GM12891 (cell line): ENCODE measurements around the gene ANXA6.
A peak's percentile ranks its signal among the peaks of the same experiment; 100 is the strongest.

ENCODE experiments used
- POLR2A ChIP-seq: IDR thresholded peaks from 2 replicates; pipeline ENCODE4 v1.6.1; 2011; ENCODE audit warnings: low read depth, low read length, control low read depth
- POLR2AphosphoS5 ChIP-seq: IDR thresholded peaks from 2 replicates; pipeline ENCODE4 v1.6.1; 2011; ENCODE audit warnings: low read depth, low read length, control low read depth
- TAF1 ChIP-seq: IDR thresholded peaks from 2 replicates; pipeline ENCODE4 v1.6.1; 2011; ENCODE audit warnings: low read depth, low read length, control low read depth

- TF ChIP-seq POLR2AphosphoS5, result 0 out of 2 replicates have a peak, but pooled peaks have one; percentile 21
- TF ChIP-seq TAF1, result no peak
- no peak; the same call in 1 of the 2 replicates for TF ChIP-seq POLR2A
These were observed 27.2 kb downstream of the ANXA6 start for GRCh38 chr5:151130235-151130921.
